IPS-20b (cell line): ENCODE measurements around the gene CHST1.

Source experiments
- H3K27ac ChIP-seq: one replicate; pipeline ENCODE4 v1.5.1; 2013; ENCODE audit warnings: low read length
- H3K27me3 ChIP-seq: 2 replicates; pipeline ENCODE4 v1.6.1; 2013; ENCODE audit warnings: mild to moderate bottlenecking, low read length, inconsistent platforms; ENCODE audit not compliant: insufficient read depth
- H3K36me3 ChIP-seq: 2 replicates; pipeline ENCODE4 v1.6.1; 2013; ENCODE audit warnings: low read depth, mild to moderate bottlenecking, inconsistent platforms, low read length, moderate library complexity; ENCODE audit not compliant: insufficient read depth
- H3K4me1 ChIP-seq: 2 replicates; pipeline ENCODE4 v1.6.1; 2013; ENCODE audit warnings: mild to moderate bottlenecking, control low read depth, inconsistent platforms, low read length, moderate library complexity; ENCODE audit not compliant: insufficient read depth
- H3K4me3 ChIP-seq: 2 replicates; pipeline ENCODE4 v1.5.1; 2013; ENCODE audit warnings: mild to moderate bottlenecking, low read length, inconsistent platforms
- H3K9ac ChIP-seq: 2 replicates; pipeline ENCODE4 v1.6.1; 2013; ENCODE audit warnings: low read depth, mild to moderate bottlenecking, inconsistent platforms, low read length, moderate library complexity
- H3K9me3 ChIP-seq: 2 replicates; pipeline ENCODE4 v1.6.1; 2013; ENCODE audit warnings: mild to moderate bottlenecking, low read depth, low read length, inconsistent platforms; ENCODE audit not compliant: insufficient read depth

The CHST1 gene

GRCh38 chr11:45685964-45686537 is 20.6 kb upstream of the CHST1 start:
- Histone ChIP-seq H3K9ac (no peak overlapping the region), H3K27ac (no peak overlapping the region), H3K4me3 (no peak overlapping the region), H3K4me1 (peaks cover 2% of the 10 kb centered on the region; the same call in 1 of the 2 replicates), H3K36me3 (no peaks in the 10 kb centered on the region), H3K9me3 (no peaks in the 10 kb centered on the region), H3K27me3 (no peaks in the 10 kb centered on the region; the same call in 1 of the 2 replicates)

GRCh38 chr11:45684440-45684839 is 19.0 kb upstream of the CHST1 start:
- Histone ChIP-seq H3K4me3 (no peak overlapping the region), H3K9me3 (no peaks in the 10 kb centered on the region), H3K4me1 (peaks cover 2% of the 10 kb centered on the region; the same call in 1 of the 2 replicates), H3K9ac (no peak overlapping the region), H3K27me3 (no peaks in the 10 kb centered on the region; the same call in 1 of the 2 replicates), H3K36me3 (no peaks in the 10 kb centered on the region), H3K27ac (no peak overlapping the region)

- Histone ChIP-seq H3K9me3 (no peaks in the 10 kb centered on the region), H3K9ac (no peak overlapping the region), H3K4me1 (peaks cover 2% of the 10 kb centered on the region; the same call in 1 of the 2 replicates), H3K27me3 (no peaks in the 10 kb centered on the region; the same call in 1 of the 2 replicates), H3K4me3 (no peak overlapping the region), H3K27ac (no peak overlapping the region), H3K36me3 (no peaks in the 10 kb centered on the region)
Measured at GRCh38 chr11:45683271-45684058, 18.0 kb upstream of the CHST1 start.

GRCh38 chr11:45679806-45680205 is 14.4 kb upstream of the CHST1 start:
- no peaks in the 10 kb centered on the region; the same call in 1 of the 2 replicates for H3K27me3 ChIP-seq

GRCh38 chr11:45678976-45679375 is 13.6 kb upstream of the CHST1 start:
- H3K27ac ChIP-seq, result no peak overlapping the region
- no peaks in the 10 kb centered on the region for H3K9me3 ChIP-seq
- H3K27me3 ChIP-seq, result no peaks in the 10 kb centered on the region; the same call in 1 of the 2 replicates
- H3K4me1 ChIP-seq, result no peaks in the 10 kb centered on the region; the same call in 1 of the 2 replicates
- H3K4me3 ChIP-seq, result no peak overlapping the region
- H3K36me3 ChIP-seq, result no peaks in the 10 kb centered on the region
- no peak overlapping the region for H3K9ac ChIP-seq

More at GRCh38 chr11:45679806-45680205, 14.4 kb upstream of the CHST1 start:
- no peak overlapping the region for H3K27ac ChIP-seq
- peaks cover 2% of the 10 kb centered on the region; the same call in 1 of the 2 replicates for H3K4me1 ChIP-seq
- no peaks in the 10 kb centered on the region for H3K9me3 ChIP-seq
- H3K36me3 ChIP-seq, result no peaks in the 10 kb centered on the region
- H3K4me3 ChIP-seq, result no peak overlapping the region
- H3K9ac ChIP-seq, result no peak overlapping the region

GRCh38 chr11:45677770-45678512 is 12.5 kb upstream of the CHST1 start:
- no peaks in the 10 kb centered on the region for H3K36me3 ChIP-seq
- H3K9me3 ChIP-seq, result no peaks in the 10 kb centered on the region
- no peak overlapping the region for H3K9ac ChIP-seq
- no peak overlapping the region for H3K27ac ChIP-seq
- no peak overlapping the region for H3K4me3 ChIP-seq
- no peaks in the 10 kb centered on the region; the same call in 1 of the 2 replicates for H3K4me1 ChIP-seq
- no peaks in the 10 kb centered on the region; the same call in 1 of the 2 replicates for H3K27me3 ChIP-seq

GRCh38 chr11:45676522-45677095 is 11.2 kb upstream of the CHST1 start:
- Histone ChIP-seq H3K36me3 (no peaks in the 10 kb centered on the region), H3K9me3 (no peaks in the 10 kb centered on the region), H3K4me3 (no peak overlapping the region), H3K27ac (no peak overlapping the region), H3K9ac (no peak overlapping the region), H3K27me3 (no peaks in the 10 kb centered on the region), H3K4me1 (no peaks in the 10 kb centered on the region; the same call in 1 of the 2 replicates)

GRCh38 chr11:45675646-45676045 is 10.2 kb upstream of the CHST1 start:
- H3K27me3 ChIP-seq, result no peaks in the 10 kb centered on the region
- no peaks in the 10 kb centered on the region; the same call in 1 of the 2 replicates for H3K4me1 ChIP-seq
- H3K4me3 ChIP-seq, result no peak overlapping the region
- H3K36me3 ChIP-seq, result no peaks in the 10 kb centered on the region
- H3K9ac ChIP-seq, result no peak overlapping the region
- H3K9me3 ChIP-seq, result no peaks in the 10 kb centered on the region
- no peak overlapping the region for H3K27ac ChIP-seq

- Histone ChIP-seq H3K27ac (no peak overlapping the region), H3K9ac (no peak overlapping the region), H3K4me3 (no peak overlapping the region), H3K9me3 (no peaks in the 10 kb centered on the region), H3K36me3 (no peaks in the 10 kb centered on the region), H3K4me1 (no peaks in the 10 kb centered on the region; the same call in 1 of the 2 replicates), H3K27me3 (no peaks in the 10 kb centered on the region; the same call in 1 of the 2 replicates)
Measured at GRCh38 chr11:45674481-45675190, 9.2 kb upstream of the CHST1 start.

GRCh38 chr11:45673441-45673840 is 8.0 kb upstream of the CHST1 start:
- H3K36me3 ChIP-seq, result no peaks in the 10 kb centered on the region
- no peak overlapping the region for H3K27ac ChIP-seq
- H3K4me1 ChIP-seq, result no peaks in the 10 kb centered on the region; the same call in 1 of the 2 replicates
- H3K9me3 ChIP-seq, result no peaks in the 10 kb centered on the region
- H3K9ac ChIP-seq, result no peak overlapping the region
- H3K27me3 ChIP-seq, result peaks cover under 1% of the 10 kb centered on the region
- no peak overlapping the region for H3K4me3 ChIP-seq

- Histone ChIP-seq H3K9me3 (no peaks in the 10 kb centered on the region), H3K9ac (no peak overlapping the region), H3K27me3 (peaks cover 9% of the 10 kb centered on the region), H3K27ac (no peak overlapping the region), H3K36me3 (no peaks in the 10 kb centered on the region), H3K4me3 (no peak overlapping the region), H3K4me1 (no peaks in the 10 kb centered on the region; the same call in 1 of the 2 replicates)
Measured at GRCh38 chr11:45672593-45672992, 7.2 kb upstream of the CHST1 start.
